Stimulated activated CD4-positive, alpha-beta T cell treated with anti-CD3 and anti-CD28 coated beads, Interleukin-15, amount 100 ng/mL, for 24 hours (primary cell): ENCODE data around the gene MCHR1.
"Not testable (repeated sequence)": the region's sequence is repeated elsewhere in the genome, so short reads cannot be mapped to it uniquely, and the experiment has no call there.

Experiments used
- DNase-seq: peaks from one replicate; pipeline ENCODE4 v3.0.0-alpha.2; 2020

MCHR1 gene

DNA sequence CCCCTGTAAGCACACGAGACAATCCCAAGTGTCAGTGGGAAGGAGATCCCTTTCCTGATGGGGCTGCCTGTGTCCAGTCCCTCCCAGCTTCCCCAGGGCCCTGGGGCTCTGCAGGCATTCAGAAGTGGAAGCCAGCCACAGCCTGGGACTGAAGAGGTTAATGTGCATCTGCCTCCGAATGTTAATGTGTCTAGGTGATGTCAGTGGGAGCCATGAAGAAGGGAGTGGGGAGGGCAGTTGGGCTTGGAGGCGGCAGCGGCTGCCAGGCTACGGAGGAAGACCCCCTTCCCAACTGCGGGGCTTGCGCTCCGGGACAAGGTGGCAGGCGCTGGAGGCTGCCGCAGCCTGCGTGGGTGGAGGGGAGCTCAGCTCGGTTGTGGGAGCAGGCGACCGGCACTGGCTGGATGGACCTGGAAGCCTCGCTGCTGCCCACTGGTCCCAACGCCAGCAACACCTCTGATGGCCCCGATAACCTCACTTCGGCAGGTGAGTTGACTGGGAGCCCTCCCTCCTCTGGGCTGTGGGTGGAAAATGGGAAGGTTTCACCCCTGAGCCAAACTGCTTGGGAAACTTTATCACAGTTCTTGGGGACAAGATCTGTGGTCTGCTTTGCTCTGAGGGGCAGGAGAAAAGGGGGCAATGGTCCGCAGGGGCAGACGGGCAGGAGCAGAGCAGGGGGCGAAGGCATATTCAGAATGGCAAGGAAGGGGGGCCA is at the start of gene MCHR1:
MCHR1 (plus strand) TSS at position 236 of the 715 bp plus-strand sequence; CDS start at position 405, 169 bp downstream.
- DNase-seq = peak; percentile 12

- DNase-seq = no peak
Measured at GRCh38 chr22:40631925-40632324, 47.4 kb upstream of the MCHR1 start.

DNA sequence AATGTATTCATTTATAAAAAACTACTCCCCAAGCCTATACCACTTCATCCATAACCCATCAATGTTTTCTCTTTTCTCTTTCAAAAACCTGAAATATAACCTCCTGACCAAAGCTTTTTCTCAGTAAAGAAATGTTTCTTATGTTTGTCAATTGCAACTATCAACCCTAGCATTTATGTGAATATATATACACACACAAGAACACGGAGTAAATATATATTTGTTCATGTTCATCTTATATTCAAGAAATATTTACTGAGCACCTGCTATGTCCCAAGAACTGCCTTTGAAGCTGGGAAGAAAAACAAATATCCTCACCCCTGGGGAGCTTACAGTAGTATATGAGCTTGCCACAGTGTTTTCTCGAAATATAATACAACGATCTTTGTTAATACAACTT is 46.2 kb upstream of the MCHR1 start:
- DNase-seq = no peak

DNA sequence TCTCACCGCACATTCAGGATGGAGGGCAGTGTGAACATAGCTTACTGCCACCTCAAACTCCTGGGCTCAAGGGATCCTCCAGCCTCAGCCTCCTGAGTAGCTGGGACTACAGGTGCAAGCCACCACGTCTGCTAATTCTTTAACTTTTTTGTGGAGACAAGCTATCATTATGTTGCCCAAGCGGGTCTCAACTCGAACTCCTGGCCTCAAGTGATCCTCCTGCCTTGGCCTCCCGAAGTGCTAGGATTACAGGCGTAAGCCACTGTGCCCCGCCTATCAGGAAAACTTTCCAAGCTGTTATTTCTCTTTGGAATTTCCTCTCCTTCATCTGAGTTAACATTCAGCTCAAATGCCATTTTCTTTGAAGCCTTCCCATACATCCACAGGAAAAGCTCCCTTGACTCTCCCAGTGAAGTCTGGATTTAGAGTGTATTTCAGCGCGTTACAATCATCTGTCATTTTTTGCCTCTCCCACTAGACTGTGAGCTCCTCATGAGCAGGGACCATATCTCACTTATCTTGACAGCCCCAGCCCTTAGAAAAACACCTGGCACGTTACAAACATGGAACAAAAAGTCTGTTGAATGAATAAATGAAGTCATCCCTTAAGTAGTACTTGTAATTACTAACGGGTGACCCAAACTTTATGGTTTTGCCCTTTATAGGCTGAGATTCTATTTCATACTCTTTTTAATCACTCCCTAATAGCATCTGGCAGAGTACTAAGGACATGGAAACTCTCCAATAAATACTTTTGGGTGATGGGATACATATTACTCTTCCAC is 45.0 kb upstream of the MCHR1 start:
- DNase-seq = no peak

GRCh38 chr22:40635043-40635939 is 44.0 kb upstream of the MCHR1 start:
- DNase-seq = no peak

- DNase-seq = no peak
Measured at GRCh38 chr22:40635940-40636379, 43.3 kb upstream of the MCHR1 start.

DNA sequence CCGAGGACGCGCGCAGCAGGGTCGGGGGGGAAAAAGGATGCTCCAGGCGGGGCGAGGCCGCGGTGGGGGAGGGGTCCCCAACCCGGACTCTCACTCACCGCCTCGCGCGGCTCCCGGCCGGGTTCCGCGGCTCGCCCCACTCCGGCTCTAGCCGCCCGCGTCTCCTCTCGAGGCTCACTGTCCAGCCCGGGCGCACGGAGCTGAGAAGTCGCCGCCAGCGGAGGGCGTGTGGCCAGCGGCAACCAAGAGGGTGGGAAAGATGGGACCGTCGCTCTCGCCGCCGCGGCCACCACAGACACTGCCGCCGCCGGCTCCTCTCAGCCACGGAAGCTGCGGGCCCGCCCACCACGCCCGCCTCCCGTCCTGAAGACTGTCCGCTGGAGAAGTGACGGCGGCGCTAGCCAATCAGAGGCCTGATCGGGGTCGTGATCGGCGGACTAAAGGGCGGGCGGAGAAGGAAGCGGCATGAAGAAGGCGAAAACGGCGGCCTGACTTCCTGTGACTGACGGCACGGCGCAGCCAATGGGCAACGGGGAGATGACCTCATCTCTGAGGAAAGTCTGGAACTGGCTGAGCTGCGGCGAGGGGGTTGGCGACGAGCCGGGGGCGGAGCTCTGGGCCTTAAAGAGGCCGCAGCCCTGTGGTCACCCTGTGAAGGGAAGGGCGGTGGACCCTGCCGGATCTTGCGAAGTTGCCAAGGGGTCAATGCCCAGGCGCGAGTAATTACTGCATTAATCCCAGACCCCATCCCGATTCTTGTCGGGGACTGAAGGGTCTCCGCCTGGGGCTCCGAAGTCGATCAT is 42.7 kb upstream of the MCHR1 start, which contains the start of gene MRTFA:
MRTFA (minus strand) TSS at position 340 of the 803 bp plus-strand sequence.
- DNase-seq = peak; percentile 100

DNA sequence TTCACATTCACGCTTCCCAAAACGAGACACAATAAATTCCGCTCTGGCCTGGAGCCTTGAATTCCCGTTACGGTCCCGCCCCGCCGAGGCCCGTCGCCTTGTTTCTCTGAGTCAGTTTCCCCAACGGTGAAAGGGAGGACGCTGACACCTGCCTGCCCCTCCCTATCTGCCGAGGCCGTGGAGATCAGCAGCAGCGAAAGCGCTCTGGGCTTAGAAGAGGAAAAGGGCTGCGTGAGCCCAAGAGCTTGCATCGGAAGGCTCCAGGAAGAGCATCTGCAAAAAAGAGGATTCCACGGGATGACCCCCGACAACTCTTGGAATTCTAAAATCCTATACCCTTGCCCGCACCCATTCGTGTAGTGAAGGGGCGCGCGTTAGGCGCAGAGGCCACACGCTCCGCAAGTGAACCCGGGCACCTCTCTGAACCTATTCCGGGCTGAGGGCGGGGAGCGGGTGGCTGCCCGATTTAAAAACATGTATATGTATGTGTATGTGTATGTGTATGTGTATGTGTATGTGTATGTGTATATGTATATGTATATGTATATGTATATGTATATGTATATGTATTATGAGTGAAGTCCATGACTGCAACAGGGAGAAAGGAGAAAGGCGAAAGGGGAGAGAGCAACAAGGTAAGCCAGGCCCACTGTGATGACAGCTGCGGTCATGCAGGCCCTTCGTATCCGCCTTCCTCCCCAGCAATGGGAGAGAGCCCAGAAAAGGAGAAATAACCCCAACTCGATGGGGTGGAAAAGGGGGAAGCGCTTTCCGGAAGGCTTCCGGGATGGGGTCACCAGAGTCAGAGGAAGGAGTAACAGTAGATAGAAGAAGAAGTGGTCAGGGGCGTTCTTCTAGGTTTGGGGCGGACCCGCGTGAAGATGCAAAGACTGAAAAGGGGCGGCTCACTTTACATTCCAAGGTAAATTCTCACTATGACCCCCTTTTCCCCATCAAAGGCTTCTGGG is 41.8 kb upstream of the MCHR1 start:
- peak; percentile 82 for DNase-seq

- DNase-seq = no peak
Measured at GRCh38 chr22:40638261-40638660, 41.0 kb upstream of the MCHR1 start.

- no peak for DNase-seq
Measured at GRCh38 chr22:40641269-40641668, 38.0 kb upstream of the MCHR1 start.

GRCh38 chr22:40642316-40642715 is 37.0 kb upstream of the MCHR1 start:
- DNase-seq = no peak

- no peak for DNase-seq
Measured at GRCh38 chr22:40645579-40646197, 33.6 kb upstream of the MCHR1 start.

GRCh38 chr22:40648386-40648785 is 30.9 kb upstream of the MCHR1 start:
- DNase-seq = no peak

GRCh38 chr22:40651057-40651456 is 28.2 kb upstream of the MCHR1 start:
- DNase-seq = no peak

GRCh38 chr22:40651563-40652501 is 27.5 kb upstream of the MCHR1 start:
- peak; percentile 95 for DNase-seq

GRCh38 chr22:40653361-40653760 is 25.9 kb upstream of the MCHR1 start:
- DNase-seq = no peak

DNA sequence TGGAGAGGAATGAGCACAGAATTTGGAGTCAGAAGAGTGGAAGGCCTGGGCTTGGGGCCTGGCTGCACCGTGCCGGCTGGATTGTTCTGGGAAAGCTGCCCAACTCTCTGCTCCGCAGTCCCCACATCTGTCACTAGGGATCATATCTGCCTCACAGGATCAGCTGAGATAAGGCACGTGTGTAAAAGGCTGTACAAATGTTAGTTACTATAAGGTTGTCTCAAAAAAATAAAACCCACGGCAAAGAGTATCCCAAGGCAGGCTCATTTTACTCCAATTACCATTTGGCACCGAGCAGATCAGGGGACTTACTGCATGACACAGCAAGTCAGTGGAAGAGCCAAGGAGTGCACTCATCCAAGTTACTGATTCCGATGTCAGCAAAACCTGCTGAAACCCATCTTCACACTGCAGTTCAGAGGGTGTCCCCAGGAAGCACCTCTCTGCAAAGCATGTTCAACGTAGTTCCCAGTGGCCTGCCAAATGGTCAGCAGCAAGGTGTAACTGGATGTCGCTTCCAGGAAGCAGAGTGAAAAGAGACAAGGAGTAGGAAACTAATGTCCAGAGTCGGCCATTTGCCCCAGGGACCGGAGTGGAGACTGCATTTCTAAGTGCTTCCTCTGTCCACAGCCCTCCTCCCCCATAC is 24.6 kb upstream of the MCHR1 start:
- DNase-seq = no peak

- not testable (repeated sequence) for DNase-seq
Measured at GRCh38 chr22:40655941-40656340, 23.3 kb upstream of the MCHR1 start.

GRCh38 chr22:40656651-40657050 is 22.6 kb upstream of the MCHR1 start:
- not testable (repeated sequence) for DNase-seq
